ENCODE data around the gene PHF2.

The PHF2 gene

DNA sequence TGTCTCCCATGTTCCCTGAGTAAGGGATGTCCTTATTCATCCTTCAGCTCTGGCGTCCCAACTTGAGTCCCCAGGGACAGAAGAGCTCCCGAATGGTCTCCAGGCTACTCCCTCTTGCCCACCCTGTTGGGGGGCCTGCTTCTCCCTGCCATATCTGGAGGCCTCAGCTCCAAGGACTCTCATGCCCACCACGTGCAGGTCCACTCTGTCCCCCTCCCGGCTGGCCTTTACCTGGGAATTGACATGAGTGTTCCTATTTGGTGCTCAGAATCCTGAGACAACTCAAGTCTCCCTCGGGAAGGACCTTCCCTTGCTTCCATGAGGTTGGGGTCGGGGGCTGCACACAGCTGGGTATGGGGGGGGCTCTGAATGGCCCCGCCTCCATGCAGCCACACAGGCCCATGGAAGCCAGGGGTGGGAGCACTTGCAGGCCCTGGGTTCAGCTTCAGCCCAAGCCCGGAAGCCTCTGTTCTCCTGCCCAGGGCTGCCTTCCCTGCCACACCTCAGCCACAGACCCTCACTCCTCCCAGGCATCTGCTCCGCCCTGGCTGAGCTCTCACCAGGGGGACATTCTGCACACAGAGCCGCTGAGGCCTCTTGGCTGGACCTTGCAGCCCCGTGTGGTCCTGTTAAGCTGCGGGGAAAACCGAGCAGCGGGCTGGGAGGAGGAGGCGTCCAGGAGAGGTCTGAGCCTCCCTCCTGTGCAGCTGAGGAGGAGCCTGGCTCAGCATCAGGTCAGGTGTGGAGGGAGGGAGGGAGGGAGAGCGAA is 121.9 kb downstream of the PHF2 start:
- DNase-seq (ENCODE audit: low read depth, low spot score) = no peak
- ChIA-PET CTCF (interaction anchor here (0.7 kb wide), 1 partner anchor 11 kb away, joined by 3 read pairs; no protein-coding TSS in a partner anchor), POLR2A (no interaction called here)
- TF ChIP-seq, protein P1, sequence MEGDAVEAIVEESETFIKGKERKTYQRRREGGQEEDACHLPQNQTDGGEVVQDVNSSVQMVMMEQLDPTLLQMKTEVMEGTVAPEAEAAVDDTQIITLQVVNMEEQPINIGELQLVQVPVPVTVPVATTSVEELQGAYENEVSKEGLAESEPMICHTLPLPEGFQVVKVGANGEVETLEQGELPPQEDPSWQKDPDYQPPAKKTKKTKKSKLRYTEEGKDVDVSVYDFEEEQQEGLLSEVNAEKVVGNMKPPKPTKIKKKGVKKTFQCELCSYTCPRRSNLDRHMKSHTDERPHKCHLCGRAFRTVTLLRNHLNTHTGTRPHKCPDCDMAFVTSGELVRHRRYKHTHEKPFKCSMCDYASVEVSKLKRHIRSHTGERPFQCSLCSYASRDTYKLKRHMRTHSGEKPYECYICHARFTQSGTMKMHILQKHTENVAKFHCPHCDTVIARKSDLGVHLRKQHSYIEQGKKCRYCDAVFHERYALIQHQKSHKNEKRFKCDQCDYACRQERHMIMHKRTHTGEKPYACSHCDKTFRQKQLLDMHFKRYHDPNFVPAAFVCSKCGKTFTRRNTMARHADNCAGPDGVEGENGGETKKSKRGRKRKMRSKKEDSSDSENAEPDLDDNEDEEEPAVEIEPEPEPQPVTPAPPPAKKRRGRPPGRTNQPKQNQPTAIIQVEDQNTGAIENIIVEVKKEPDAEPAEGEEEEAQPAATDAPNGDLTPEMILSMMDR (IDR thresholded peaks at IDR 0.05; ENCODE audit: insufficient read depth, low read length, missing control alignments) = no peak
- H3K4me3 ChIP-seq (ENCODE audit: low read depth, low read length) = no peak overlapping the region

GRCh38 chr9:93699650-93700049 is 123.3 kb downstream of the PHF2 start:
- ChIA-PET POLR2A (no interaction called here), CTCF (interaction anchor here (1.8 kb wide), 1 partner anchor 17 kb away, joined by 6 read pairs; no protein-coding TSS in a partner anchor)
- TF ChIP-seq, protein P1 (IDR thresholded peaks at IDR 0.05; ENCODE audit: insufficient read depth, low read length, missing control alignments) = no peak
- H3K4me3 ChIP-seq (ENCODE audit: low read depth, low read length) = no peak overlapping the region
- no peak for DNase-seq (ENCODE audit: low read depth, low spot score)

- ChIA-PET POLR2A (no interaction called here), CTCF (no interaction called here)
- no peak overlapping the region for H3K4me3 ChIP-seq (ENCODE audit: low read depth, low read length)
- TF ChIP-seq, protein P1 (IDR thresholded peaks at IDR 0.05; ENCODE audit: insufficient read depth, low read length, missing control alignments) = no peak
- DNase-seq (ENCODE audit: low read depth, low spot score) = no peak
Observed at GRCh38 chr9:93701494-93702218, 125.3 kb downstream of the PHF2 start.

- DNase-seq (ENCODE audit: low read depth, low spot score) = no peak
- POLR2A ChIA-PET = no interaction called here
- no peak overlapping the region for H3K4me3 ChIP-seq (ENCODE audit: low read depth, low read length)
- CTCF ChIA-PET = no interaction called here
- TF ChIP-seq, protein P1 (IDR thresholded peaks at IDR 0.05; ENCODE audit: insufficient read depth, low read length, missing control alignments) = no peak
Observed at GRCh38 chr9:93702261-93702660, 125.9 kb downstream of the PHF2 start.

DNA sequence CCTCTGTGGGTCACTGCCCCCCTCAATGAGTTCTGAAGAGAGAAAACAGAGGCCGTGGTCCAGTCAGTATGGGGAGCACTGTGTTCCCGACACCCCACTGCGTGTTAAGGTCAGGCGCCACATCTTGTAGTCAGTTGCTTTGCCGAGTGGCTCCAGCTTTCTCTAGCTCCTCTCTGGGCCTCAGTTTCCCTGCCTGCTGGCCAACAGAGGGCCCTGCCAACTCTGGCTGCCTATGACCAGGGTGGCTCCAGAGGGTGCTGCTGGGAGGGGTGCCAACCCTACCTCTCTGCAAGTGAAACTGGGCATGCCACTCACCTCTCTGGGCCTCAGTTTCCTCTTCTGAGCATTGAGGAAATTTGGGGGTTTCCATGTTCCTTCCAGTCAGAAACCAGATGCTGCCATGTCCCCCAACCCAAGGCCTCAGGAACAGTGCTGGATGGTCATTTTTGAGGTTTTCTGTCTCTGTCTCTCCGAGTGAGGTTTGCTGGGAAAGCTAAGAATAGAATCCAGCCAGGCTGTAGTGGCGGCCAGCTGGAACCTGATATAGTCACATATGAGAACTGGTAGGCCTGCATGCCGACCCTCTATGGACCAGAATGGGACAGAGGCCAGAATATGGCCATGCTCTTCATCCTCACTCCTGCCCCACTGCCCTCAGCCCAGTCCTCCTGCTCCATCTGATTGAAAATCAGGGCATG is 132.1 kb downstream of the PHF2 start:
- H3K4me3 ChIP-seq (ENCODE audit: low read depth, low read length) = no peak overlapping the region
- ChIA-PET CTCF (interaction anchor here (1.1 kb wide), 1 partner anchor 142 kb away, joined by 3 read pairs; no protein-coding TSS in a partner anchor), POLR2A (no interaction called here)
- TF ChIP-seq, protein P1 (IDR thresholded peaks at IDR 0.05; ENCODE audit: insufficient read depth, low read length, missing control alignments) = no peak
- DNase-seq (ENCODE audit: low read depth, low spot score) = no peak

DNA sequence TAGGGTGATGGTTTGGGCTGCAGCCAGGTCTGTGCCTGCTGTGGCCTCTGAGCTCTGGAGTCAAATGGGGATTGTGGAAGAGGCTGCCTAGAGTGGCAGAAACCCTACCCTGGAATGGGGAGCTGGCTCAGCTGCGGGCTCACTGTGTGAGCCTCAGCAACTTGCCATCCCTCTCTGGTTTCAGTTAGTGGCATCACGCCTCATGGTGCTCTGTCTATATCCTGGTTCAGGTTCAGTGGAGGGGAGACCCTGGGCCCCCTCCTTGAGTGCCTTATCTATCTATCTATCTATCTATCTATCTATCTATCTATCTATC is 132.6 kb downstream of the PHF2 start:
- no peak for DNase-seq (ENCODE audit: low read depth, low spot score)
- no peak overlapping the region for H3K4me3 ChIP-seq (ENCODE audit: low read depth, low read length)
- POLR2A ChIA-PET = no interaction called here
- CTCF ChIA-PET = no interaction called here
- TF ChIP-seq, protein P1 (IDR thresholded peaks at IDR 0.05; ENCODE audit: insufficient read depth, low read length, missing control alignments) = no peak

All from AG04449 (cell line).